HepG2 (cell line): ENCODE measurements around the gene LILRB3. TPM values are rescaled to one million over a fixed set of nuclear protein-coding genes. Genes with fewer than 3 reads are reported as not detected.
A peak's percentile ranks its signal among the peaks of the same experiment; 100 is the strongest.

Source experiments
- CCDC6 ChIP-seq: sonication (generic); formaldehyde crosslinking; IDR thresholded peaks from 2 replicates; pipeline ENCODE4 v1.8.1; 2022; ENCODE audit warnings: mild to moderate bottlenecking, missing genetic modification reagents, moderate library complexity
- CREB1 ChIP-seq, 2 experiments: fragments of 450-650 bp in 1 of 2; IDR thresholded peaks; 2 replicates each; pipeline ENCODE4 v1.6.1; 2016 to 2017; ENCODE audit warnings: control low read depth in 1 of 2, mild to moderate bottlenecking in 1 of 2, missing compliant biosample characterization in 1 of 2, missing genetic modification characterization in 1 of 2
- GABPA ChIP-seq, 2 experiments: IDR thresholded peaks; 2 replicates each; pipeline ENCODE4 v1.6.1; 2011 to 2016; ENCODE audit warnings: low read depth in 2 of 2, low read length in 1 of 2, missing biosample characterization in 1 of 2, missing genetic modification characterization in 1 of 2
- HMGA1 ChIP-seq: sonication (generic); formaldehyde crosslinking; conservative IDR thresholded peaks from 2 replicates; pipeline ENCODE4 v1.4.0; 2020; ENCODE audit warnings: missing genetic modification reagents
- HOXA3 ChIP-seq: sonication (generic); formaldehyde crosslinking; IDR thresholded peaks from 2 replicates; pipeline ENCODE4 v1.5.0; 2020; ENCODE audit warnings: missing genetic modification reagents
- MEIS2 ChIP-seq: sonication (generic); formaldehyde crosslinking; IDR thresholded peaks from 2 replicates; pipeline ENCODE4 v1.9.0; 2021; ENCODE audit warnings: mild to moderate bottlenecking, missing genetic modification reagents
- MXD4 ChIP-seq: IDR thresholded peaks from 2 replicates; pipeline ENCODE4 v1.6.1; 2016; ENCODE audit warnings: mild to moderate bottlenecking, missing biosample characterization, missing genetic modification reagents
- MYPOP ChIP-seq: sonication (generic); formaldehyde crosslinking; IDR thresholded peaks from 2 replicates; pipeline ENCODE4 v1.8.1; 2023; ENCODE audit warnings: mild to moderate bottlenecking, moderate library complexity, missing genetic modification reagents
- PHF20 ChIP-seq: sonication (generic); formaldehyde crosslinking; IDR thresholded peaks from 2 replicates; pipeline ENCODE4 v1.5.0; 2020; ENCODE audit warnings: mild to moderate bottlenecking, missing genetic modification reagents
- POLR2G ChIP-seq: fragments of 200-400 bp; formaldehyde crosslinking; IDR thresholded peaks from 2 replicates; pipeline ENCODE4 v1.6.1; 2018; ENCODE audit warnings: mild to moderate bottlenecking, low read depth, low read length, moderate library complexity
- REL ChIP-seq: sonication (generic); formaldehyde crosslinking; conservative IDR thresholded peaks from 2 replicates; pipeline ENCODE4 v1.8.0; 2022; ENCODE audit warnings: mild to moderate bottlenecking, missing genetic modification reagents, moderate library complexity
- TOE1 ChIP-seq: sonication (generic); formaldehyde crosslinking; IDR thresholded peaks from 2 replicates; pipeline ENCODE4 v1.4.0; 2020; ENCODE audit warnings: mild to moderate bottlenecking, missing genetic modification reagents
- ZBTB14 ChIP-seq: sonication (generic); formaldehyde crosslinking; IDR thresholded peaks from 2 replicates; pipeline ENCODE4 v1.4.0; 2020; ENCODE audit warnings: missing genetic modification reagents
- ZBTB20 ChIP-seq: sonication (generic); formaldehyde crosslinking; IDR thresholded peaks from 2 replicates; pipeline ENCODE4 v1.8.1; 2023; ENCODE audit warnings: missing genetic modification reagents, low read depth, mild to moderate bottlenecking, borderline replicate concordance
- ZNF136 ChIP-seq: sonication (generic); formaldehyde crosslinking; IDR thresholded peaks from 2 replicates; pipeline ENCODE4 v1.8.1; 2022; ENCODE audit warnings: low read depth, mild to moderate bottlenecking, moderate library complexity, missing genetic modification reagents
- ZNF564 ChIP-seq: sonication (generic); formaldehyde crosslinking; IDR thresholded peaks from 2 replicates; pipeline ENCODE4 v1.8.1; 2023; ENCODE audit warnings: mild to moderate bottlenecking, missing genetic modification reagents
- ZNF614 ChIP-seq: IDR thresholded peaks from 2 replicates; pipeline ENCODE4 v1.6.1; 2018; ENCODE audit warnings: missing biosample characterization, missing genetic modification reagents, inconsistent platforms, borderline replicate concordance
- polyA plus RNA-seq, 8 experiments: library from polyadenylated mRNA; depleted of rRNA in 3 of 8; stranded (reverse) in 7 of 8; unstranded in 1 of 8; fragments of >200 nt; fragmentation: Illumina TruSeq in 4 of 8; extraction: Trizol in 4 of 8; gene quantifications; 2 replicates each; pipeline versions ENCODE4 v1.2.1 to v1.2.3, GENCODE V29; 2011 to 2016; ENCODE audit warnings: low read depth in 4 of 8, missing spikeins in 1 of 8, mixed read lengths in 1 of 8; ENCODE audit not compliant: insufficient read depth in 1 of 8
- total RNA-seq, 5 experiments: library from RNA; depleted of rRNA; stranded (reverse); fragments of >200 nt; fragmentation: Illumina TruSeq; extraction: Trizol; gene quantifications; 2 replicates each; pipeline ENCODE4 v1.2.3, GENCODE V29; 2016; ENCODE audit warnings: low read depth in 1 of 5
- TF ChIP-seq, protein P1 (sequence below): sonication (generic); formaldehyde crosslinking; IDR thresholded peaks from 2 replicates; pipeline ENCODE4 v1.8.1; 2023; ENCODE audit warnings: mild to moderate bottlenecking, inconsistent platforms, moderate library complexity, missing genetic modification reagents, borderline replicate concordance
- TF ChIP-seq, protein P2 (sequence below): sonication (generic); formaldehyde crosslinking; IDR thresholded peaks from 2 replicates; pipeline ENCODE4 v1.8.0; 2022; ENCODE audit warnings: mild to moderate bottlenecking, missing genetic modification reagents
- TF ChIP-seq, protein P3 (sequence below): IDR thresholded peaks from 2 replicates; pipeline ENCODE4 v1.6.1; 2018; ENCODE audit warnings: missing genetic modification reagents
- TF ChIP-seq, protein P4 (sequence below): sonication (generic); formaldehyde crosslinking; IDR thresholded peaks from 2 replicates; pipeline ENCODE4 v1.5.1; 2020; ENCODE audit warnings: mild to moderate bottlenecking, missing genetic modification reagents, moderate library complexity

Gene LILRB3
- total and polyA plus RNA-seq, 2 of the 13 experiments (the other 11 are each of a cell fraction or from before 2014, with no cell fraction given): 0.22 TPM; not detected in 1

DNA sequence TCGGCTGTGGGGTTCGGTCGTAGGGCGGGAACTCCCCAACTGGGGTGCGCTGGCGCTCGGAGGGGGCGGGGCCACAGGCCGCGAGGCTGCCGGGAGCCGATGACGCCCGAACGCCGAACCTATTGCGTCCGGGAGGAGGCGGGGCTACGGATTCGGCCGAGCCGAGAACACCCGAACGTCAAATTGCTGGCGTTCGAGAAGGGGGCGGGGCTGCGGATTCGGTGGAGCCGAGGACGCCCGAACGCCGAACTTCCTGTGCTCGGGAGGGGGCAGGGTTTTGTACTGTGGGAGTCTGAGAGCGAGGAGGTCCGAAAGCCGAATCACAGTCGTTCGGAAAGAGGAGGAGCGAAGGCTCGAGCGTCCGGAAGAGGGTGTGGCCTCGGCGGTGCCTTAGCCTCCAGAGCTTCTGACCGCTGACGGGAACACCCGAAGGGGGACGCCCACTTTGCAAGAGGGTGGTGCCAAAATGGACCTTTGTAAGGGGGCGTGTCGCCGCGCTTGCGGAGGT is 32.2 kb downstream of the LILRB3 start (continued):
- TF ChIP-seq, protein P1, sequence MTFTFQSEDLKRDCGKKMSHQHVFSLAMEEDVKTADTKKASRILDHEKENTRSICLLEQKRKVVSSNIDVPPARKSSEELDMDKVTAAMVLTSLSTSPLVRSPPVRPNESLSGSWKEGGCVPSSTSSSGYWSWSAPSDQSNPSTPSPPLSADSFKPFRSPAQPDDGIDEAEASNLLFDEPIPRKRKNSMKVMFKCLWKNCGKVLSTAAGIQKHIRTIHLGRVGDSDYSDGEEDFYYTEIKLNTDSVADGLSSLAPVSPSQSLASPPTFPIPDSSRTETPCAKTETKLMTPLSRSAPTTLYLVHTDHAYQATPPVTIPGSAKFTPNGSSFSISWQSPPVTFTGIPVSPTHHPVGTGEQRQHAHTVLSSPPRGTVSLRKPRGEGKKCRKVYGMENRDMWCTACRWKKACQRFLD (CRISPR knock-in tag): 0 out of 2 replicates have a peak, but pooled peaks have one; percentile 36
- TF ChIP-seq MXD4 (CRISPR knock-in tag): 0 out of 2 replicates have a peak, but pooled peaks have one; percentile 9
- no peak for TF ChIP-seq CREB1 (IDR thresholded peaks at IDR 0.05)
- TF ChIP-seq CREB1 (CRISPR knock-in tag; IDR thresholded peaks at IDR 0.05): peak; percentile 48; the same call in 1 of the 2 replicates
- peak; percentile 54; the same call in 1 of the 2 replicates for TF ChIP-seq CCDC6
- TF ChIP-seq PHF20 (CRISPR knock-in tag): peak; percentile 37; the same call in 1 of the 2 replicates
- TF ChIP-seq HMGA1: no peak
- peak; percentile 19; the same call in 1 of the 2 replicates for TF ChIP-seq GABPA (IDR thresholded peaks at IDR 0.05; ENCODE audit: low read depth, low read length)
- TF ChIP-seq GABPA (CRISPR knock-in tag; IDR thresholded peaks at IDR 0.05; ENCODE audit: low read depth): peak; percentile 76
- TF ChIP-seq MEIS2 (CRISPR knock-in tag): no peak
- peak; percentile 64 for TF ChIP-seq POLR2G
- TF ChIP-seq, protein P2, sequence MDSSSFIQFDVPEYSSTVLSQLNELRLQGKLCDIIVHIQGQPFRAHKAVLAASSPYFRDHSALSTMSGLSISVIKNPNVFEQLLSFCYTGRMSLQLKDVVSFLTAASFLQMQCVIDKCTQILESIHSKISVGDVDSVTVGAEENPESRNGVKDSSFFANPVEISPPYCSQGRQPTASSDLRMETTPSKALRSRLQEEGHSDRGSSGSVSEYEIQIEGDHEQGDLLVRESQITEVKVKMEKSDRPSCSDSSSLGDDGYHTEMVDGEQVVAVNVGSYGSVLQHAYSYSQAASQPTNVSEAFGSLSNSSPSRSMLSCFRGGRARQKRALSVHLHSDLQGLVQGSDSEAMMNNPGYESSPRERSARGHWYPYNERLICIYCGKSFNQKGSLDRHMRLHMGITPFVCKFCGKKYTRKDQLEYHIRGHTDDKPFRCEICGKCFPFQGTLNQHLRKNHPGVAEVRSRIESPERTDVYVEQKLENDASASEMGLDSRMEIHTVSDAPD (CRISPR knock-in tag): no peak
- TF ChIP-seq, protein P3, sequence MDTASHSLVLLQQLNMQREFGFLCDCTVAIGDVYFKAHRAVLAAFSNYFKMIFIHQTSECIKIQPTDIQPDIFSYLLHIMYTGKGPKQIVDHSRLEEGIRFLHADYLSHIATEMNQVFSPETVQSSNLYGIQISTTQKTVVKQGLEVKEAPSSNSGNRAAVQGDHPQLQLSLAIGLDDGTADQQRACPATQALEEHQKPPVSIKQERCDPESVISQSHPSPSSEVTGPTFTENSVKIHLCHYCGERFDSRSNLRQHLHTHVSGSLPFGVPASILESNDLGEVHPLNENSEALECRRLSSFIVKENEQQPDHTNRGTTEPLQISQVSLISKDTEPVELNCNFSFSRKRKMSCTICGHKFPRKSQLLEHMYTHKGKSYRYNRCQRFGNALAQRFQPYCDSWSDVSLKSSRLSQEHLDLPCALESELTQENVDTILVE: 0 out of 2 replicates have a peak, but pooled peaks have one; percentile 2
- no peak for TF ChIP-seq ZBTB14 (CRISPR knock-in tag)
- 0 out of 2 replicates have a peak, but pooled peaks have one; percentile 36 for TF ChIP-seq REL (CRISPR knock-in tag)
- TF ChIP-seq MYPOP: 0 out of 2 replicates have a peak, but pooled peaks have one; percentile 53
- TF ChIP-seq ZNF614 (CRISPR knock-in tag): no peak
- TF ChIP-seq ZBTB20 (CRISPR knock-in tag): no peak
- peak; percentile 62; the same call in 1 of the 2 replicates for TF ChIP-seq ZNF564 (CRISPR knock-in tag)
- no peak for TF ChIP-seq TOE1 (CRISPR knock-in tag)
- peak; percentile 43 for TF ChIP-seq HOXA3 (CRISPR knock-in tag)
- 0 out of 2 replicates have a peak, but pooled peaks have one; percentile 27 for TF ChIP-seq ZNF136 (CRISPR knock-in tag)
- TF ChIP-seq, protein P4, sequence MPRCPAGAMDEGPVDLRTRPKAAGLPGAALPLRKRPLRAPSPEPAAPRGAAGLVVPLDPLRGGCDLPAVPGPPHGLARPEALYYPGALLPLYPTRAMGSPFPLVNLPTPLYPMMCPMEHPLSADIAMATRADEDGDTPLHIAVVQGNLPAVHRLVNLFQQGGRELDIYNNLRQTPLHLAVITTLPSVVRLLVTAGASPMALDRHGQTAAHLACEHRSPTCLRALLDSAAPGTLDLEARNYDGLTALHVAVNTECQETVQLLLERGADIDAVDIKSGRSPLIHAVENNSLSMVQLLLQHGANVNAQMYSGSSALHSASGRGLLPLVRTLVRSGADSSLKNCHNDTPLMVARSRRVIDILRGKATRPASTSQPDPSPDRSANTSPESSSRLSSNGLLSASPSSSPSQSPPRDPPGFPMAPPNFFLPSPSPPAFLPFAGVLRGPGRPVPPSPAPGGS: no peak
